ENCODE data around the gene IRX1.

GRCh38 chr5:3596857-3597166, 1.2 kb downstream of the IRX1 start:
- TF ChIP-seq CTCF (conservative IDR thresholded peaks at IDR 0.05; ENCODE audit: low read length), result no peak
- no peak for TF ChIP-seq EZH2phosphoT487 (IDR thresholded peaks at IDR 0.05; ENCODE audit: borderline replicate concordance)

Data from Loucy (cell line).